Measurements from ENCODE around the gene ZBTB5. TPM values are rescaled to one million over a fixed set of nuclear protein-coding genes. Genes with fewer than 3 reads are reported as not detected.

Gene ZBTB5, protein sequence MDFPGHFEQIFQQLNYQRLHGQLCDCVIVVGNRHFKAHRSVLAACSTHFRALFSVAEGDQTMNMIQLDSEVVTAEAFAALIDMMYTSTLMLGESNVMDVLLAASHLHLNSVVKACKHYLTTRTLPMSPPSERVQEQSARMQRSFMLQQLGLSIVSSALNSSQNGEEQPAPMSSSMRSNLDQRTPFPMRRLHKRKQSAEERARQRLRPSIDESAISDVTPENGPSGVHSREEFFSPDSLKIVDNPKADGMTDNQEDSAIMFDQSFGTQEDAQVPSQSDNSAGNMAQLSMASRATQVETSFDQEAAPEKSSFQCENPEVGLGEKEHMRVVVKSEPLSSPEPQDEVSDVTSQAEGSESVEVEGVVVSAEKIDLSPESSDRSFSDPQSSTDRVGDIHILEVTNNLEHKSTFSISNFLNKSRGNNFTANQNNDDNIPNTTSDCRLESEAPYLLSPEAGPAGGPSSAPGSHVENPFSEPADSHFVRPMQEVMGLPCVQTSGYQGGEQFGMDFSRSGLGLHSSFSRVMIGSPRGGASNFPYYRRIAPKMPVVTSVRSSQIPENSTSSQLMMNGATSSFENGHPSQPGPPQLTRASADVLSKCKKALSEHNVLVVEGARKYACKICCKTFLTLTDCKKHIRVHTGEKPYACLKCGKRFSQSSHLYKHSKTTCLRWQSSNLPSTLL
- total RNA-seq, result 12.0 and 13.5 TPM in 2 replicates

DNA sequence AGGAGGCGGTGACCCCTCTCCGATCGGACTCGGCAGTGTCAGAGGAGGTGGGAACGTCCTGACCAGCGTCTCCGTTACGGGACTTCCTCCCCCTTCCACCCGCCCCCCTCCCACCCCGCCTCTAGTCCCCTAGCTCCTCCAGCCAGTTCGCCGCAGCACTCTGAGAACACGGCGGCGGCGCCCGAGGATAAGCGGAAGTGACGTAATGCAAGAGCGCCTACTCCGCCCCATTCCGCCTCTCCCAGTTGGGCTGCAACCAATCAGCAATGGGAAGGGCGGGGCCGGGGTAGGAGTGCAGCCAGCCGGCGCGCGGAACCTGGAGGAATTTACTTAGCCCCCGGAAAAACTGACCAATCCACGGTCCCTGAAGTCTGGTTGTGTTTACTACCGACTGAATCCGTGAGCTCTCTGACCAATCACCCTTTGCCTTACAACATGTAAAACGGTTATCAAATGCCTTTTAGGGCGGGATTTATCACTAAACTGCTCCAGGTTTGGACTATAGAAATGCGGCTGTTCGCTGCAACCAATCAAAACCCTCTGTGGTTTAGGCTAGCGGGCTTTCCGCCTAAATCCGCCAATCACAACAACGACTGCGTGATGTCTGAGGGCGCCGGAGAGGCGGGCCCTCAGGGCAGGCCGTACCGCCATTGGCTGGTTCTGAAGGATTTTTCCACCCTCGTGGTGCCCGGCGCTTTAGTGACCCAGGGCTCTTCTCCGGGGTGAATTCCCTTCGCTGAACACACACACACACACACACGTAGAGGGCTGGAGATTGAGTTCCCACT lies at the start of gene ZBTB5:
Gene ZBTB5, minus strand, starts transcription at position 202 of the 788 bp plus-strand sequence. CDS start 22,899 bp downstream, outside the sequence.

GRCh38 chr9:37485389-37486255 lies 20.4 kb upstream of the ZBTB5 start, which contains the start of gene POLR1E:
Gene POLR1E, plus strand, starts transcription at chr9:37485948. Its CDS starts 100 bp downstream, at chr9:37486048.

DNA sequence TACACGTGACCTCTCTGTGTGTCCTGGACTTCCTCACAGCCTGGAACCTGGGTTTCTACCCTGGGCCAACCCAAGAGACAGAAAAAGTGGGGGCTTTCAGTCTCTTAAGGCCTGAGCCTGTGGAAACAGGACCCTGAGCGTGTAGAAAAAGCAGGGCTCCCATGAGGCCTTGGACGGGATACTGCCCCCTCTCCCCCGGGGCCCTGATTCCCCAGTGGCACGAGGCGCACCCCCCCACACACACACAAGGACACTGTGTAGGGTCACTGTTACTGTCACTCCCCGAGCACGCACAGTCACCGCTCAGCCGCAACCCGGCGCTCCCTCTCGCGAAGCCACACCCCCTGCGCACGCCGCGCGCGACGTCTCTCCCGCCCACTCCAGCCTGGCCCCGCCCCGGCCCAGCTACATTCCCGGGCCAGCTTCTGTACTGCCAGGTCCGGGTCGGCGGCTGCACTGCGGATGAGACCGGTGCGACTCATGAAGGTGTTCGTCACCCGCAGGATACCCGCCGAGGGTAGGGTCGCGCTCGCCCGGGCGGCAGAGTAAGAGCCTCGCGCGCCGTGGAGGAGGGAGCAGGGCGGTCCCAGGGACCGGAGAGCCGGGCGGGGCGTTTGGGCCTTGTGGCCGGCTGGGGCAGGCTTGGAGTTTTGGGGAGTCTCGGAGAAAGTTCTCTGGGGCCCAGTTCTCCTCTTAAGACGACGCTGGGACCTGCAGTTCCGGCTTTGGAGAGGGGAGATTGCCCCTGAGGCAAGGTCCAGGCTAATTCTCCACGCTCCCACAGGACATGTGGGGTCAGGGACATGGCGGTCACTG lies 42.8 kb downstream of the ZBTB5 start, which contains the start of gene GRHPR:
Gene GRHPR, plus strand, starts transcription at position 408 of the 816 bp plus-strand sequence. Its CDS starts 55 bp downstream, at position 463.

Other genes with a start within 250 kb of the ZBTB5 start
- 92.7 and 109 TPM in 2 replicates for gene GRHPR, start 42.8 kb downstream of the ZBTB5 start, total RNA-seq
- 9.1 and 16.1 TPM in 2 replicates for gene POLR1E, start 20.5 kb upstream of the ZBTB5 start, total RNA-seq
- gene FBXO10, start 110.9 kb upstream of the ZBTB5 start, total RNA-seq, result 10.1 and 15.0 TPM in 2 replicates
- 66.2 and 102 TPM in 2 replicates for gene TOMM5, start 127.1 kb upstream of the ZBTB5 start, total RNA-seq
- under 0.01 TPM in 1 of 2 replicates, not detected in the other for gene FRMPD1, start 185.5 kb upstream of the ZBTB5 start, total RNA-seq